ENCODE measurements around the gene SNN. TPM values are rescaled to one million over a fixed set of nuclear protein-coding genes. Genes with fewer than 3 reads are reported as not detected.

The SNN gene
- total and polyA plus RNA-seq, 3 experiments from 2014 or later = 5.8 to 10.6 (median 6.0) TPM

- Mint-ChIP-seq H3K27me3 (no peaks in the 10 kb centered on the region), H3K27ac (peak overlapping the region in 1 of 8 donors; percentile 29), H3K36me3 (peaks cover 0 to 72% (median 11%) of the 10 kb centered on the region in 3 donors), H3K4me1 (peaks cover 12 to 28% (median 18%) of the 10 kb centered on the region in 3 donors), H3K9me3 (no peaks in the 10 kb centered on the region), H3K4me3 (no peak overlapping the region)
- ChIA-PET POLR2A (no interaction called here), CTCF (interaction anchor here (2.3 kb wide), 1 partner anchor 9 kb away, joined by 9 read pairs; no protein-coding TSS in a partner anchor)
- no peak overlapping the region for H3K27ac ChIP-seq (ENCODE audit: low read depth, low read length)
- H3K9me3 ChIP-seq (ENCODE audit: low read length) = no peaks in the 10 kb centered on the region
- H3K4me1 ChIP-seq (ENCODE audit: insufficient read depth, low read length) = no peaks in the 10 kb centered on the region
- H3K4me3 ChIP-seq (ENCODE audit: low read length) = no peak overlapping the region
- no peak for DNase-seq
- no peaks in the 10 kb centered on the region for H3K27me3 ChIP-seq (ENCODE audit: insufficient read depth, low read length, poor library complexity, severe bottlenecking)
- peaks cover 20% of the 10 kb centered on the region for H3K36me3 ChIP-seq (ENCODE audit: insufficient read depth, low read length)
Measured at GRCh38 chr16:11706180-11706742, 38.0 kb downstream of the SNN start.

GRCh38 chr16:11707679-11708197 lies 39.5 kb downstream of the SNN start:
- no peak overlapping the region for H3K27ac ChIP-seq (ENCODE audit: low read depth, low read length)
- ChIA-PET CTCF (interaction anchor here (0.6 to 1.3 kb wide), 3 partner anchors 10 to 175 kb away, joined by 3 to 8 read pairs (median 3); no protein-coding TSS in a partner anchor), POLR2A (no interaction called here)
- Mint-ChIP-seq H3K4me3 (no peak overlapping the region), H3K27me3 (no peaks in the 10 kb centered on the region), H3K27ac (no peak overlapping the region), H3K9me3 (no peaks in the 10 kb centered on the region), H3K36me3 (peaks cover 0 to 76% (median 12%) of the 10 kb centered on the region in 3 donors), H3K4me1 (peaks cover 7 to 29% (median 23%) of the 10 kb centered on the region in 3 donors)
- H3K4me3 ChIP-seq (ENCODE audit: low read length) = no peak overlapping the region
- H3K36me3 ChIP-seq (ENCODE audit: insufficient read depth, low read length) = peaks cover 23% of the 10 kb centered on the region
- no peak for DNase-seq
- H3K9me3 ChIP-seq (ENCODE audit: low read length) = no peaks in the 10 kb centered on the region
- no peaks in the 10 kb centered on the region for H3K27me3 ChIP-seq (ENCODE audit: insufficient read depth, low read length, poor library complexity, severe bottlenecking)
- no peaks in the 10 kb centered on the region for H3K4me1 ChIP-seq (ENCODE audit: insufficient read depth, low read length)

GRCh38 chr16:11708421-11708820 lies 40.2 kb downstream of the SNN start:
- DNase-seq = no peak
- Histone ChIP-seq H3K27me3 (ENCODE audit: insufficient read depth, low read length, poor library complexity, severe bottlenecking) (no peaks in the 10 kb centered on the region), H3K4me1 (ENCODE audit: insufficient read depth, low read length) (no peaks in the 10 kb centered on the region), H3K9me3 (ENCODE audit: low read length) (no peaks in the 10 kb centered on the region), H3K36me3 (ENCODE audit: insufficient read depth, low read length) (peaks cover 23% of the 10 kb centered on the region), H3K4me3 (ENCODE audit: low read length) (no peak overlapping the region), H3K27ac (ENCODE audit: low read depth, low read length) (no peak overlapping the region)
- no peaks in the 10 kb centered on the region for H3K27me3 Mint-ChIP-seq
- peaks cover 6 to 28% (median 23%) of the 10 kb centered on the region in 3 donors for H3K4me1 Mint-ChIP-seq
- CTCF ChIA-PET = interaction anchor here (0.5 to 1.3 kb wide), 3 partner anchors 9 to 176 kb away, joined by 3 to 8 read pairs (median 3); no protein-coding TSS in a partner anchor
- H3K36me3 Mint-ChIP-seq = peaks cover 0 to 73% (median 7%) of the 10 kb centered on the region in 3 donors
- H3K27ac Mint-ChIP-seq = peak overlapping the region in 1 of 8 donors; percentile 54
- no peak overlapping the region for H3K4me3 Mint-ChIP-seq
- H3K9me3 Mint-ChIP-seq = no peaks in the 10 kb centered on the region
- POLR2A ChIA-PET = no interaction called here

GRCh38 chr16:11711662-11712061 lies 43.4 kb downstream of the SNN start:
- no peaks in the 10 kb centered on the region for H3K9me3 ChIP-seq (ENCODE audit: low read length)
- no peaks in the 10 kb centered on the region for H3K4me1 ChIP-seq (ENCODE audit: insufficient read depth, low read length)
- H3K27ac ChIP-seq (ENCODE audit: low read depth, low read length) = no peak overlapping the region
- peaks cover 30% of the 10 kb centered on the region for H3K36me3 ChIP-seq (ENCODE audit: insufficient read depth, low read length)
- Mint-ChIP-seq H3K4me1 (peaks cover 2 to 19% (median 10%) of the 10 kb centered on the region in 3 donors), H3K36me3 (peaks cover 0 to 76% (median 13%) of the 10 kb centered on the region in 3 donors), H3K27me3 (no peaks in the 10 kb centered on the region), H3K27ac (peak overlapping the region in 2 of 8 donors; percentile 32 to 46), H3K9me3 (no peaks in the 10 kb centered on the region), H3K4me3 (no peak overlapping the region)
- no peaks in the 10 kb centered on the region for H3K27me3 ChIP-seq (ENCODE audit: insufficient read depth, low read length, poor library complexity, severe bottlenecking)
- H3K4me3 ChIP-seq (ENCODE audit: low read length) = no peak overlapping the region
- ChIA-PET CTCF (interaction anchor here (1.0 to 3.3 kb wide), 6 partner anchors 10 to 315 kb away, joined by 3 to 16 read pairs (median 5); no protein-coding TSS in a partner anchor), POLR2A (interaction anchor here (0.6 kb wide), 1 partner anchor 157 kb away, joined by 5 read pairs; no protein-coding TSS in a partner anchor)
- no peak for DNase-seq

- CTCF ChIA-PET = interaction anchor here (1.2 to 3.3 kb wide), 5 partner anchors 14 to 316 kb away, joined by 4 to 16 read pairs (median 6); no protein-coding TSS in a partner anchor
- no peak overlapping the region for H3K4me3 Mint-ChIP-seq
- H3K27me3 Mint-ChIP-seq = no peaks in the 10 kb centered on the region
- Histone ChIP-seq H3K36me3 (ENCODE audit: insufficient read depth, low read length) (peaks cover 30% of the 10 kb centered on the region), H3K27ac (ENCODE audit: low read depth, low read length) (no peak overlapping the region), H3K4me3 (ENCODE audit: low read length) (no peak overlapping the region), H3K9me3 (ENCODE audit: low read length) (no peaks in the 10 kb centered on the region), H3K27me3 (ENCODE audit: insufficient read depth, low read length, poor library complexity, severe bottlenecking) (no peaks in the 10 kb centered on the region), H3K4me1 (ENCODE audit: insufficient read depth, low read length) (no peaks in the 10 kb centered on the region)
- peaks cover 0 to 77% (median 13%) of the 10 kb centered on the region in 3 donors for H3K36me3 Mint-ChIP-seq
- no peaks in the 10 kb centered on the region for H3K9me3 Mint-ChIP-seq
- DNase-seq = no peak
- peaks cover 2 to 18% (median 10%) of the 10 kb centered on the region in 3 donors for H3K4me1 Mint-ChIP-seq
- POLR2A ChIA-PET = no interaction called here
- peak overlapping the region in 4 of 8 donors; percentile 3 to 86 (median 53) for H3K27ac Mint-ChIP-seq
Measured at GRCh38 chr16:11712122-11712521, 43.9 kb downstream of the SNN start.

- Histone ChIP-seq H3K27ac (ENCODE audit: low read depth, low read length) (no peak overlapping the region), H3K4me3 (ENCODE audit: low read length) (no peak overlapping the region), H3K36me3 (ENCODE audit: insufficient read depth, low read length) (peaks cover 33% of the 10 kb centered on the region), H3K4me1 (ENCODE audit: insufficient read depth, low read length) (no peaks in the 10 kb centered on the region), H3K9me3 (ENCODE audit: low read length) (no peaks in the 10 kb centered on the region), H3K27me3 (ENCODE audit: insufficient read depth, low read length, poor library complexity, severe bottlenecking) (no peaks in the 10 kb centered on the region)
- Mint-ChIP-seq H3K36me3 (peaks cover 6 to 72% (median 16%) of the 10 kb centered on the region in 3 donors), H3K4me3 (no peak overlapping the region), H3K9me3 (no peaks in the 10 kb centered on the region), H3K4me1 (peaks cover 11 to 31% (median 29%) of the 10 kb centered on the region in 3 donors), H3K27me3 (peaks cover 0 to 2% of the 10 kb centered on the region in 2 donors), H3K27ac (peak overlapping the region in 2 of 8 donors; percentile 4 to 84)
- ChIA-PET CTCF (interaction anchor here (0.9 to 3.1 kb wide), 25 partner anchors 10 to 353 kb away, joined by 3 to 46 read pairs (median 5); partner anchors contain the start of genes TXNDC11 and ZC3H7A), POLR2A (interaction anchor here (0.5 kb wide), 1 partner anchor 126 kb away, joined by 4 read pairs; no protein-coding TSS in a partner anchor)
- DNase-seq = no peak
Measured at GRCh38 chr16:11715246-11715947, 47.1 kb downstream of the SNN start.

GRCh38 chr16:11716336-11716735 lies 48.1 kb downstream of the SNN start:
- no peaks in the 10 kb centered on the region for H3K9me3 Mint-ChIP-seq
- H3K27ac ChIP-seq (ENCODE audit: low read depth, low read length) = no peak overlapping the region
- no peaks in the 10 kb centered on the region for H3K27me3 ChIP-seq (ENCODE audit: insufficient read depth, low read length, poor library complexity, severe bottlenecking)
- ChIA-PET POLR2A (no interaction called here), CTCF (interaction anchor here (1.1 to 2.9 kb wide), 4 partner anchors 26 to 320 kb away, joined by 3 to 26 read pairs (median 4); partner anchors contain the start of gene TXNDC11)
- DNase-seq = no peak
- H3K36me3 ChIP-seq (ENCODE audit: insufficient read depth, low read length) = peaks cover 26% of the 10 kb centered on the region
- no peak overlapping the region for H3K4me3 ChIP-seq (ENCODE audit: low read length)
- H3K36me3 Mint-ChIP-seq = peaks cover 6 to 69% (median 16%) of the 10 kb centered on the region in 3 donors
- H3K4me3 Mint-ChIP-seq = no peak overlapping the region
- H3K9me3 ChIP-seq (ENCODE audit: low read length) = no peaks in the 10 kb centered on the region
- H3K4me1 Mint-ChIP-seq = peaks cover 11 to 31% (median 29%) of the 10 kb centered on the region in 3 donors
- H3K27ac Mint-ChIP-seq = peak overlapping the region in 3 of 8 donors; percentile 20 to 38 (median 34)
- no peaks in the 10 kb centered on the region for H3K4me1 ChIP-seq (ENCODE audit: insufficient read depth, low read length)
- peaks cover 0 to 2% of the 10 kb centered on the region in 2 donors for H3K27me3 Mint-ChIP-seq

Measured in CD8-positive, alpha-beta memory T cell (primary cell).